HG03460 (cell line): ENCODE data around the gene PCDH9.
"Not testable (repeated sequence)": the region's sequence is repeated elsewhere in the genome, so short reads cannot be mapped to it uniquely, and the experiment has no call there.

ENCODE experiments used
- ATAC-seq: cut with Tn5 transposase; IDR thresholded peaks from one replicate; pipeline ENCODE4 v1.9.1; 2021; ENCODE audit not compliant: unreplicated experiment

The PCDH9 gene

GRCh38 chr13:66803013-66803807 is 426.9 kb downstream of the PCDH9 start:
- no peak for ATAC-seq

DNA sequence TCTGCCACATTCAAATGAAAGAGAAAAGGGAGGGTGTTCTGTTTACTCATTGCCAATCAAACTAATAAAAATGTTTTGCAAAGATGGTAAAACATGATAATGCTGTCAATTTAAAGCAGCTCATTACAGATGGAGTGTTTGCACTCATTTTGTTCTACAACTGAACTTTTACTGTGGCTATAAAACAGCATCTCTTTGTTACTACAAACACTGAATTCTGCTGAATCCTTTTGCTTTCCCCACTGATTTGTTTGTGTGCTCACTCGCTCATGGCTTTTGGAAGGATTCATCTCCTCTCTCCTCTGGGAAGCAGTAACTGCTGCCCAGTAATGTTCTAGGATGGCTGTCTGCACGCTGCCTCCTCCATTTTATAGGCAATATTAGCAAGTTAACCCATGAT is 434.5 kb downstream of the PCDH9 start:
- ATAC-seq, result no peak

DNA sequence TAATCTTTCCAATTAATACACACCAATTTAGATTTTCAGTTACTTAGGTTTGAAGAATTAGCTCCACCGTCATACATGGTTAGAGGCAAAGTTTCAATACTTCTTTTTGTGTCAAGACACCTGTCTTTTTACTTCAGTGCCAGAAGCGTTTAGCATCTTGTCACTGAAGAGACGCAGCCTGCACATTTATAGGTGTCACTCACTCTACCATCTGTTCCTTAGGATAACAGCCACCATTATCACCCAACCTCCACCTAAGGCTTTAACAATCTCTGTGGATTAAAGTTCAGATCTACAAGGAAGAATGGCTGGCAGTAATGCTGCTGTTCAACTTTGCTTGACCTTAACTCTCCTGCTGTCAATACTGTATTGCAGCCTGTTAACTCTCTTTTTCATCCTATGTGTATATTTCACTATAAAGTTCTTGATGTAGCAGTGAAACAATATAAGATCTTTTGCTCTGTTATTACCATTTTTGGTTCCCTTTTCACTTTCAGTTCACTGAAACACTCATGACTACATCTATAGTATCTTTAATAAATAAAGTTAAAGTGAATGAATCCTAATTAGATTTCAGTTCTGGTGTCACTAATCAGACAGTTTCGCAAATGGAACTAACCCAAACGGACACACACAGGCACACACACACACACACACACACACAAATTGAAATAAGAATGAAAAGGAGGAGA is 435.6 kb downstream of the PCDH9 start:
- peak; percentile 65 for ATAC-seq

GRCh38 chr13:66790861-66791260 is 439.3 kb downstream of the PCDH9 start:
- no peak for ATAC-seq

DNA sequence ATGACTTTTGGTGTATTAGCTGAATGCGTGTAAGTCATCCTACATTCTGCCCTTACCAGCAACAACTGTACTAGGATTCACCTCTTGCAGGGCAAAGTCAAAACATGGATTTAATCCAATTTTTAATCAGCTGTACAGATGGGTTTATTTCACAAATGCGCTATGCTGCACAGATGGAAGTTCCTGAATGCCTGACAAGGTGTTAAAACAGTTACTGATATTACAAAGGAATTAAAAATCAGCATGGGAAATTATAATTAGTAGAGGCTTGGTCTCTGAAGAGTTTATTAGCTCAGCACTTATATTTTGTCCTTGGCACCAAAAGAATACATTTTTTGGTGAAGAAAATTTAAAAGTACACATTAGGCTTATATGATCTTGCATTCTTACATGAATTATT is 448.9 kb downstream of the PCDH9 start:
- ATAC-seq, result no peak

DNA sequence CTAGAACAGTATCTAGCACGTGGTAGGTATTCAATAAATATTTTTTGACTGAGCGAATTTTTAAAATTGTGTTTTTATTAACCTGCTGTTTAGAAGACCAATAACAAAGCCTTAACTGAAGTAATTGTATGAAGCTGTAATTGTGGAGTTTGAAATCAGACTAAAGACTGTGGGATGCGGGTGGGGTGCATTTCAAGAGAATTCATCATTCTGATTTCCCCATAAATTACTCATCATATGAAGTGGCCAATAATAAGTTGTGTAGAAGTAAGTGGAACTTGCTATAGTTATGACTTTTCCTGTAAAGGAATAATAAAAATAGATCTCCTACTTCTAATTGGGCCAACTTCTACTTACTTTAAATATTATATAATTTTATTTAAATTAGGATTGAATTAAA is 449.3 kb downstream of the PCDH9 start:
- no peak for ATAC-seq

DNA sequence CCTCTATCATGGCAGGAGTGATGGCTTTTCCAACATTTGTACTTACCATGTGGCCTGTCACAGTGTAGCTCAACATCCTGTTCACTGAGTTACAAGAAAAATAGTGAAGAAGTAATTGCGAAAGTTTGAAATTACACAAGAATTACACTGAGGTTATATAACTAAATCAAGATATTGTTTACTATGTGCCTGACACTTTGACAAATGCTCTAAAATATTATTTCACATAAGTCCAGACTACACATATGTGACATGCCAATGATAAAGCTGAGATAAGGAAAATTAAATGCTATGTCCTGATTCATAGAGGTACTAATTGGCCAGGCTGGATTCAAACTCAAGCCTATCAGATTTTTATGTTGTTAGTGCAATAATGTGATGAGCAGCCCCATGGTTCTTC is 451.7 kb downstream of the PCDH9 start:
- ATAC-seq, result no peak

GRCh38 chr13:66775196-66775595 is 454.9 kb downstream of the PCDH9 start:
- ATAC-seq, result no peak

DNA sequence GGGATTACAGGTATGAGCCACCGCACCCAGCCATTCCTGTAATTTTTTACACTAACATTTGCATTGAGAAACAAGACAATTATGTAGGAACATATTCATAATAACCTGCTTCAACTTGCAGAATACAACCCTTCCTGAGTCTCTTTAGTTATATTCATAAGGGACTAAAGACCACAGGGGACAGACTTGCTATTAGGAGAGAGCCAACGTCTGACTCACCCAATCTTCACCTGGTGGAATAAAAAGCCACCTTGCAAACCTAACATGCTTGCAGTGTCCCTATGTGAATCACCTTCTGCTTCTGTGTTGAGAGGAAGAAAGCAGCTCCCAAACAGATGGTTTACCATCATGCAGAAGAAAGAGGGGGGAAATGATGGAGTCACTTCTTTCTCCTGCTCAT is 456.1 kb downstream of the PCDH9 start:
- no peak for ATAC-seq

GRCh38 chr13:66765559-66765958 is 464.6 kb downstream of the PCDH9 start:
- ATAC-seq, result no peak

GRCh38 chr13:66760678-66761077 is 469.5 kb downstream of the PCDH9 start:
- not testable (repeated sequence) for ATAC-seq

GRCh38 chr13:66759919-66760318 is 470.2 kb downstream of the PCDH9 start:
- ATAC-seq, result no peak

- no peak for ATAC-seq
Measured at GRCh38 chr13:66751691-66752090, 478.4 kb downstream of the PCDH9 start.

DNA sequence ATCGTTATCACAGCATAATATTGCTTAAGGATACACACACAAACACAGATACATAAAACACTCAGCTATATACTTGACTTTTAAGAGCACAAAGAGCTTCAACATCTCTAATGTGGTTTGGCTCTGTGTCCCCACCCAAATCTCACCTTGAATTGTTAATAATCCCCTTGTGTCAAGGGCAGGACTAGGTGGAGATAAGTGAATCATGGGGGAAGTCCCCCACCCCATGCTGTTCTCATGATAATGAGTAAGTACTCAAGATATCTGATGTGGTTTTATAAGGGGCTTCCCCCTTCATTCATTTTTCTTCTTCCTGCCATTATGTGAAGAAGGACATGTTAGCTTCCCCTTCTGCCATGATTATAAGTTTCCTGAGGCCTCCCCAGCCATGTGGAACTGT is 481.4 kb downstream of the PCDH9 start:
- ATAC-seq, result no peak

DNA sequence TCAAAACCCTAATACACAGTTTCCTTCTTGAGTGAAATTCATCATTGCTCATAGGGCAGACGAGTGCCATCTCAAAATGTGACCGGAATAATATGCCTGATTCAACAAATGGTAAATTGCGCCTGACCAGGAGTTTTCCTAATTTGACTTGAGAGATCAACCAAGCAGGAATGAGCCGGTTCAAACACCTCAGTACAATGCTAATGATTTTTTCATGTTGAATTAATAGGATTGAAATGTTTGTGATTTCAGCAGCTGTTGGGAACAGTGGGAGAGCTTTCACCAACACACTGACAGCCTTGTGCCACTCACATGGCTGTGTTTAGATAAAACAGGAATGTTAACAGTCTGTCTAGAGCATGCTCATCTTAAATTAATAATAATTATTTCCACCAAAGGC is 484.8 kb downstream of the PCDH9 start:
- no peak for ATAC-seq

- ATAC-seq, result no peak
Measured at GRCh38 chr13:66723576-66723975, 506.6 kb downstream of the PCDH9 start.

- ATAC-seq, result no peak
Measured at GRCh38 chr13:66716538-66716937, 513.6 kb downstream of the PCDH9 start.

DNA sequence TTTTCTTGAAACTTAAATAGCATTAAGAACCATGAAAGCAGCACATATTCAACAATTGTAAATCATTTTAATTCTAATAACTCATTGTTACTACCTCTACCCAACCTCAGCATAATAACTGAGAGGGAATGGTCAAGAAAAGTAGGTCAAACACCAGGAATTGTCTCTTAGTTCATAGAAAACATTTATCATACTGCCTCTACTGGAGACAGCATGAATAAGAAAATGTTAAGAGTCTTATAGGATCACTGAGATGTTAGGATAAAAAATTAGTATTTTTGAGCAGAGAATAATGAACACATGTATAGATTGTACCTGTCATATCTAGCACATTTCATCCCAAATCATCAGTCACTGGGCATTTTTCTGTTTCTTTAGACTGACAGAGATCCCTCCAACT is 515.3 kb downstream of the PCDH9 start:
- no peak for ATAC-seq

DNA sequence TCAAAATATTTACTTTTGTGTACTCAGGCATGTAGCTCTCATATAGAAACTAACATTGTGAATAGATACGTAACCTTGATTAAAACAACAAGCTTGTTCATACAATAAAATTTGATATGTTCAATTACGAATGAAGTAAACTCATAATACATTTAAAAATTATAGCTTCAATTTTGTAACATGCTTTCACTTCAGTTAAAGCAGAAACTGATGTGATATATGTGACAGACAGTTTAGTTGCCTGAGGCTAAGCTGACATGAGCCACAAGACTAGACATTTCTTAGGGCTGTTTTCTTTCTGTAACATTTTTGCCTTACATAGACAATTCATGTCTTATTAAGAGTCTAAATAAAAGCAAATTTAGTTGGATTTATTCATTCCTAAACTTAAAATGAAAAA is 526.0 kb downstream of the PCDH9 start:
- ATAC-seq, result no peak

- ATAC-seq, result no peak
Measured at GRCh38 chr13:66703597-66703996, 526.5 kb downstream of the PCDH9 start.

DNA sequence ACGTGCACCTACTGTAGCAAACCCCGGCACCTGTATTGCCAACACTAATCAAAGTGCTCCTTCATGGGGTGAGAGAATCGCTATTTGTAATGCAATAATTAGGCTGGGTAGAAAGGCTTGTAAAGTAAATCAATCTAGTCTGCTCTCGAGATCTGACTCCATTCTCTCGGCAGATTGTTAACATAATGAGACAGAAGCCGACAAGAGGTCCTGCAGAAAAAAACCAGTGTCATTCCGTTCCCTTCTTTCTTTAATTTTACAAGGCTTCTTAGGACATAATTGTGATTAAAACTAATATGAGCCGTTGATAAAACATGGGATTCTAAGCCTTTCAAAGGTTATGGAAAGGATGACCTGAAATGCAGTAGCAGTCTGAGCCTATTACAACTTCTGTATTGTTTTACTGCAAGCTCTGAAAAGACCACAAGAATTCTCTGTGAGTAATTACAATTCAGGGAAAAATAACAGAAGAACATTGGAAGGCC is 530.0 kb downstream of the PCDH9 start:
- ATAC-seq, result no peak

- no peak for ATAC-seq
Measured at GRCh38 chr13:66693656-66694055, 536.5 kb downstream of the PCDH9 start.
